Loucy (cell line): Measurements from ENCODE around the gene SETBP1.

Experiments
- H2AFZ ChIP-seq: fragments of 200-600 bp; sonication (generic); 2 replicates; pipeline ENCODE4 v1.6.0; 2016; ENCODE audit warnings: antibody characterized with exemption, mild to moderate bottlenecking, low read length, moderate library complexity
- H3F3A ChIP-seq: fragments of 200-600 bp; 2 replicates; pipeline ENCODE4 v1.6.0; 2016; ENCODE audit warnings: antibody characterized with exemption, low read depth, mild to moderate bottlenecking
- H3K27me3 ChIP-seq: fragments of 200-600 bp; sonication (generic); 2 replicates; pipeline ENCODE4 v1.6.1; 2014; ENCODE audit warnings: low read length, mild to moderate bottlenecking; ENCODE audit not compliant: insufficient read depth, poor library complexity, severe bottlenecking
- H3K36me3 ChIP-seq: fragments of 200-600 bp; sonication (generic); 2 replicates; pipeline ENCODE4 v1.6.1; 2016; ENCODE audit warnings: low read length; ENCODE audit not compliant: insufficient read depth
- H3K4me1 ChIP-seq: fragments of 200-600 bp; sonication (generic); 2 replicates; pipeline ENCODE4 v1.5.1; 2014; ENCODE audit warnings: low read length, mild to moderate bottlenecking; ENCODE audit not compliant: insufficient read depth, poor library complexity, severe bottlenecking
- H3K4me2 ChIP-seq: fragments of 200-600 bp; sonication (generic); 2 replicates; pipeline ENCODE4 v1.6.0; 2014; ENCODE audit warnings: antibody characterized with exemption, low read length, low read depth, mild to moderate bottlenecking; ENCODE audit not compliant: poor library complexity, severe bottlenecking
- H3K4me3 ChIP-seq: fragments of 200-600 bp; sonication (generic); 2 replicates; pipeline ENCODE4 v1.5.1; 2014; ENCODE audit warnings: low read length, mild to moderate bottlenecking, mixed read lengths; ENCODE audit not compliant: poor library complexity, severe bottlenecking
- H3K79me2 ChIP-seq: fragments of 200-600 bp; sonication (generic); 2 replicates; pipeline ENCODE4 v1.6.1; 2014; ENCODE audit warnings: low read length; ENCODE audit not compliant: insufficient read depth
- H3K9ac ChIP-seq: fragments of 200-600 bp; sonication (generic); 2 replicates; pipeline ENCODE4 v1.6.0; 2014; ENCODE audit warnings: mild to moderate bottlenecking, low read depth, low read length, moderate library complexity; ENCODE audit not compliant: poor library complexity, severe bottlenecking
- H3K9me2 ChIP-seq: fragments of 200-600 bp; sonication (generic); replicated peaks from 2 replicates; pipeline ENCODE4 v1.6.1; 2016; ENCODE audit warnings: low read depth, low read length, mixed read lengths
- H3K9me3 ChIP-seq: fragments of 200-600 bp; sonication (generic); 2 replicates; pipeline ENCODE4 v1.6.1; 2014; ENCODE audit warnings: mild to moderate bottlenecking, antibody characterized with exemption, low read length, low read depth; ENCODE audit not compliant: insufficient read depth
- H4K20me1 ChIP-seq: fragments of 200-600 bp; sonication (generic); 2 replicates; pipeline ENCODE4 v1.6.0; 2014; ENCODE audit warnings: antibody characterized with exemption, low read length, mild to moderate bottlenecking; ENCODE audit not compliant: insufficient read depth, poor library complexity, severe bottlenecking
- CTCF ChIP-seq: fragments of 200-600 bp; sonication (generic); conservative IDR thresholded peaks from 2 replicates; pipeline ENCODE4 v1.5.1; 2014; ENCODE audit warnings: mild to moderate bottlenecking, antibody characterized with exemption, low read length
- EZH2phosphoT487 ChIP-seq: fragments of 200-600 bp; IDR thresholded peaks from 2 replicates; pipeline ENCODE4 v1.6.1; 2018; ENCODE audit warnings: antibody characterized with exemption, mild to moderate bottlenecking, moderate library complexity, borderline replicate concordance

Gene SETBP1

GRCh38 chr18:44823286-44823685, 142.6 kb downstream of the SETBP1 start:
- Histone ChIP-seq H3K79me2 (peaks cover 27% of the 10 kb centered on the region; the same call in 1 of the 2 replicates), H3K9me3 (no peaks in the 10 kb centered on the region), H3F3A (0 out of 2 replicates have a peak, but pooled peaks cover 3% of the 10 kb centered on the region), H3K27me3 (no peaks in the 10 kb centered on the region), H3K4me3 (no peak overlapping the region), H4K20me1 (no peaks in the 10 kb centered on the region), H3K4me1 (peaks cover 28% of the 10 kb centered on the region), H3K9me2 (no peaks in the 10 kb centered on the region), H3K9ac (peak overlapping the region; percentile 18), H3K4me2 (peak overlapping the region; percentile 35), H2AFZ (no peak overlapping the region), H3K36me3 (no peaks in the 10 kb centered on the region; the same call in 1 of the 2 replicates)
- TF ChIP-seq CTCF, result no peak
- no peak for TF ChIP-seq EZH2phosphoT487

GRCh38 chr18:44823782-44824181, 143.1 kb downstream of the SETBP1 start:
- Histone ChIP-seq H3K4me3 (no peak overlapping the region), H3K9me2 (no peaks in the 10 kb centered on the region), H2AFZ (no peak overlapping the region), H3K36me3 (no peaks in the 10 kb centered on the region; the same call in 1 of the 2 replicates), H3K4me2 (peak overlapping the region; percentile 35), H3K9ac (peak overlapping the region; percentile 18), H3K4me1 (peaks cover 28% of the 10 kb centered on the region), H3K9me3 (no peaks in the 10 kb centered on the region), H3K27me3 (no peaks in the 10 kb centered on the region), H3K79me2 (peaks cover 30% of the 10 kb centered on the region; the same call in 1 of the 2 replicates), H4K20me1 (no peaks in the 10 kb centered on the region), H3F3A (0 out of 2 replicates have a peak, but pooled peaks cover 3% of the 10 kb centered on the region)
- TF ChIP-seq EZH2phosphoT487 (no peak), CTCF (no peak)

- H3F3A ChIP-seq, result 0 out of 2 replicates have a peak, but pooled peaks cover 3% of the 10 kb centered on the region
- H3K9ac ChIP-seq, result no peak overlapping the region
- H3K4me1 ChIP-seq, result peaks cover 28% of the 10 kb centered on the region
- TF ChIP-seq EZH2phosphoT487, result no peak
- TF ChIP-seq CTCF, result 0 out of 2 replicates have a peak, but pooled peaks have one; percentile 19
- no peaks in the 10 kb centered on the region for H4K20me1 ChIP-seq
- H3K4me3 ChIP-seq, result no peak overlapping the region
- H3K36me3 ChIP-seq, result no peaks in the 10 kb centered on the region; the same call in 1 of the 2 replicates
- H2AFZ ChIP-seq, result no peak overlapping the region
- peaks cover 33% of the 10 kb centered on the region; the same call in 1 of the 2 replicates for H3K79me2 ChIP-seq
- no peaks in the 10 kb centered on the region for H3K9me2 ChIP-seq
- no peak overlapping the region for H3K4me2 ChIP-seq
- H3K9me3 ChIP-seq, result no peaks in the 10 kb centered on the region
- no peaks in the 10 kb centered on the region for H3K27me3 ChIP-seq
Observed at GRCh38 chr18:44824884-44825283, 144.2 kb downstream of the SETBP1 start.
